GM20000 (cell line): ENCODE results near the gene LTBP2.

ENCODE experiments used
- DNase-seq: peaks from one replicate; pipeline ENCODE4 v3.0.0; 2012; ENCODE audit warnings: low spot score
- TF ChIP-seq, protein P1 (sequence below): IDR thresholded peaks from 2 replicates; pipeline ENCODE4 v1.5.1; 2012; ENCODE audit warnings: mild to moderate bottlenecking, control low read depth; ENCODE audit errors: extremely low read depth, missing control alignments

The LTBP2 gene

DNA sequence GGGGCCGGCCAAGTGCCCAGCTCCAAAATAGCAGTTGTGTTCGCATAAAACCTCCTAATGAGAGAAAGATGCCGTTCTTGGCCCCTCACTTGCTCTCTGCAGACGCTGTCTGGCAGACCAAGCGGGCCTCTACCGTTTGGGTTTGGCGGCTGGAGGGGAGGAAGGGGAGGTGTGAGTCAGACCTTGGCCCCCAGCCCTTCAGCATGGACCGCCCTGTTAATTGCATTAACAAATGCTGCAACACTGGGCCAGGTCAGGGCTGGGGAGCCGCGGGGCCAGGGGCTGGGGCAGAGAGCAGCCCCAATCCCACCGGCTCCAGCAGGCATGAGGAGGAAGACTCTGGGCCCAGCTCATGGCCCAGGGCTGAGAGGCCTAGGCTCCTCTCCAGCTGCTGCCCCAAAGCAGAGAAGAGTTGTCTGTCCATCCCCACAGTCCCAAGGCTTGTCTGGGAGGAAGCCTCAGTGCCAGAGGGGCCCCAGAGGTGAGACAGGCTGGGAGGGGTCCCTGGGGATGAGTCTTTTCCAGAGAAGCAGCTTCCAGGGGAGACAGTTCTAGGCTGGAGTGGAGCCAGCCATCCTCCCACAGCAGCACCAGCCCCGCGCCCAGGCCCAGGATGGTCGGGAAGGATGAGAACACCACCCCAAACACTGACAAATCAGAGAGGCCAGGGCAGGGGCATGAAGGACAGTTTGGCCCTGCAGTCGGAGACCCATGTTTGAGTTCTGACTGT is 16.9 kb downstream of the LTBP2 start:
- TF ChIP-seq, protein P1, sequence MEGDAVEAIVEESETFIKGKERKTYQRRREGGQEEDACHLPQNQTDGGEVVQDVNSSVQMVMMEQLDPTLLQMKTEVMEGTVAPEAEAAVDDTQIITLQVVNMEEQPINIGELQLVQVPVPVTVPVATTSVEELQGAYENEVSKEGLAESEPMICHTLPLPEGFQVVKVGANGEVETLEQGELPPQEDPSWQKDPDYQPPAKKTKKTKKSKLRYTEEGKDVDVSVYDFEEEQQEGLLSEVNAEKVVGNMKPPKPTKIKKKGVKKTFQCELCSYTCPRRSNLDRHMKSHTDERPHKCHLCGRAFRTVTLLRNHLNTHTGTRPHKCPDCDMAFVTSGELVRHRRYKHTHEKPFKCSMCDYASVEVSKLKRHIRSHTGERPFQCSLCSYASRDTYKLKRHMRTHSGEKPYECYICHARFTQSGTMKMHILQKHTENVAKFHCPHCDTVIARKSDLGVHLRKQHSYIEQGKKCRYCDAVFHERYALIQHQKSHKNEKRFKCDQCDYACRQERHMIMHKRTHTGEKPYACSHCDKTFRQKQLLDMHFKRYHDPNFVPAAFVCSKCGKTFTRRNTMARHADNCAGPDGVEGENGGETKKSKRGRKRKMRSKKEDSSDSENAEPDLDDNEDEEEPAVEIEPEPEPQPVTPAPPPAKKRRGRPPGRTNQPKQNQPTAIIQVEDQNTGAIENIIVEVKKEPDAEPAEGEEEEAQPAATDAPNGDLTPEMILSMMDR: no peak
- DNase-seq: no peak

DNA sequence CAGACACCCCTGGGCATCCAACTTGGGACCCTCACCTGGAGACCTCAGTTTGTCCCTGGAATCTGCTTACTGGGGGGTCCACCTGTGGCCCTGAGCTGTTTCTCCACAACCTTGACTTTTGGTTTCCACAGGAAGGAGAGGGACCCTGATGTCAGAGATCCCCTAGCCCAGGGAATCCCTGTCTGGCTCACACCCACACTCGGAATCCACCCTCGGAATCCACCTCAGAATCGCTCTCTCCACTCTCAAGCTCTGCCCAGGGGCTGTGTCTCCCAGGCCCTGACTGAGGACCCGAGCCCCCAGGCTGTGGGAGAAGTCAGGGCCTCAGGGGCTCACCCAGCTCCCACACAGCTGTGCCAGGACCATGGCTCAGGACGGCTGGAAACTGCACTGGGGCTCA is 17.4 kb downstream of the LTBP2 start:
- DNase-seq: no peak
- TF ChIP-seq, protein P1: no peak

DNA sequence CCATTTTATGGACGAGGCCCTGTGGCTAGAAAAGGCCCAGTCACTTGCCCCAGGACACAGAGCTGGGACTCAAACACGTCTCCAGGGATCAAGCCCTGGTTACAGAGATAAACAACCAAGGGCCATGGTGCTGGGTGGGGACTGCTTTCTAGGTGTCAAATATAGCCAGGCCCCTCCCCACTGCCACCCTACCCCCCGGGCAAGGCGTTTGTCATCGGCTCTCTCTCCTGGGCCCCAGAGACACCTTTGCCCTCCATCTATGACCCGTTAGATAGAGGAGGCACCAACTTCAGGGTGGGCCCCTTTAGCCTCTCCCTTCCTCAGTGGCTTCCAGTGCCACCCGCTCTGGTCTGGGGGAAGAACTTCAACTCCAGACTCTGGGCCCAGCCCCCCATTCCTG is 18.0 kb downstream of the LTBP2 start:
- TF ChIP-seq, protein P1: no peak
- DNase-seq: no peak

DNA sequence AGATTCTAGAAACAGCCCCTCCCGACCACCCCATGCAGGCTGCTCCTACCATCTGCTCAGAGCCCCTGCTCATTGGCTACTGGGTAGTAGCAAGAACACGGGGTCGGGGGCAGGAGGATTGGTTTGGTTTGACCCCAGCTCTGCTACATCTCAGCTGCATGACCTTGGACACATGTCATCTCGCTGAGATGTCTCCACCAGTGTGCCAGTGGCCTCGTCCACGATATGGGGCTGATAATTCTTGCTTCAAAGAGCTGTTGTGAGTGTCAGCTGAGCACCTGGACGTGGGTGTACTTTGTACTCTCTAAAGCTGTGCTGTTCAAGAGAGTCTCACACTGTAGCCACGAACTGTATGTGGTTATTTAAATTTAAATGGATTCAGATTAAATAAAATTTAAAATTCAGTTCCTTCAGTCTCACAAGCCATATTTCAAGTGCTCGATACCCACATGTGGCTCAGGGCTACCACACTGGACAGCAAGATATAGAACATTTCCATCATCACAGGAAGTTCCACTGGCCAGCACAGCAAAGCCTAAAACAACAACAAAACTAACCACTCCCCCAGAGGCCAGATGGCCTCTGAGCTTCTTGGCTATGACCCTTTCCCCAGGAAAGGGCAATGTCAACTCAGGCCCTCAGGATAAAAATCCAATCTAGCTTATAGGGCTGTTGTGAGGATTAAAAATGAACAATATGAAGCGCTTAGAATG is 18.6 kb downstream of the LTBP2 start:
- TF ChIP-seq, protein P1: no peak
- DNase-seq: peak; percentile 38

DNA sequence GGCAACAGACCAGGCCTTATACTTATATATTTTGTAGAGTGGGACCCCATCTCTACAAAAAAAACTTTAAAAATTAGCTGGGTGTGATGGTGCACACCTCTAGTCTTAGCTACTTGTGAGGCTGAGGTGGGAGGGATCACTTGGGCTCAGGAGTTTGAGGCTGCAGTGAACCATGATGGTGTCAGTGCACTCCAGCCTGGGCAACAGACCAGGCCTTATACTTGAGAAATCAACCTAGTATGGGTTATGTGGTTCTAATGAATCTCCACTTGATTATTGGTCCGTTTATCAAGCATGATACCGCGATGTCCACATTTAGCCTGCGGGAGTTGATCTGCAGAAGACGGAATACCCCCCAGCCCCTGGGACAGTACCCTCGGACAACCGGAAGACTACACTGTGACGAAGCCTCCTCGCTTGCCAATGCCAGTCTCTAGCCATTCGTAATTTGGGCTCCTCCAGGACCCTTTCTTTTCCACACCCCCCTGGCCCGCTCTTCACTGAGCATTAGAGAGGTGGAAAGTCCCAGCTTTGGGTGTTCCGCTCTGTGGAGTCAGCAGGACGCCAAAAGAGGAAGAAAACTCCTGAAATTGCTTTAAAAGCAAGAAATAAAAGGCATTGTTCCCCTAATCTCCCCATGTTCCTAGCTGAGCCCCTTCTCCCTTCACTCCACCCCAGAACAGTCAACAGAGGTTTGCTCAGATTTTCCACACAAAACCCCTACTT is 19.4 kb downstream of the LTBP2 start:
- TF ChIP-seq, protein P1: no peak
- DNase-seq: peak; percentile 50

DNA sequence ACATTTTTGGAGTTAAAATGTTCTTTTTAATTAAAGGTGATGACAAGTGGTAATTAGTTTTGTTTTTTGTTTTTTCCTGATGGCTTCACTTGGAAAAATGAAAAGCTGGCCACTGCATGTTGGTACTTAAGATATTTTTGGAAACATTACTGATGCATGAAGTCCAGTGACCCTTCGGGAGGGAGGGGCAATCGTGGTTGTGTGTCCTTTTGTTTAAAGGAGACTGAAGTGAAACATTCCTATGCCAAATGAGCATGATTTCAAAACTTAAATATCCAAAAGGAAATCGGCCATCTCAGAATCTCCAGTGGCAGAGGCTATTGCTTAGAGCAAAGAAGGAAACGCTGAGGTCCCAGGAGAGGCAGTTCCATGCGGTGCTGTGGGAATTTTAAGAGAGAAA is 20.1 kb downstream of the LTBP2 start:
- no peak for DNase-seq
- TF ChIP-seq, protein P1: no peak

DNA sequence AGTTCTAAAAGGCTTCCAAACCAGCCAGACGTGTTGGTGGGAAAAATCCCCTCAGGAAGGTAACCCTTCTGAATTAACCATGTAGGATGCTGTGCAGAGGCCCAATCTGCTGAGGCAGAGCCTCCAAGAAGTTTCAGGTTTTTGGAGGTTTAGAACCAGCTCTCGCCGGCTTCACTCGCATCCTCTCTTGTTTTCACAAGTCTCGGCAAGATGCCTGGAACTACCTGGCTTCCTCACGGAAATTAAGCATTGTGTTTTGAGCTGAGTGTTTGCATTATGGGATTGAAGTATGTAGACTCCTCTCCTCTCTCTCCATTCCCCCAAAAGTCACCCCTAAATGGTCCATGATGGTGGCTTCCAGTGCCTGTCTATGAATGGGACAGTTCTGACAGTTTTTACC is 20.6 kb downstream of the LTBP2 start:
- TF ChIP-seq, protein P1: no peak
- no peak for DNase-seq
